ENCODE measurements around the gene VANGL1.
A peak's percentile ranks its signal among the peaks of the same experiment; 100 is the strongest.

Gene VANGL1

GRCh38 chr1:115669002-115669673, 27.4 kb downstream of the VANGL1 start:
- peak; percentile 92 for DNase-seq

GRCh38 chr1:115669886-115670285, 28.1 kb downstream of the VANGL1 start:
- peak; percentile 38 for DNase-seq

- DNase-seq: no peak
These were observed 28.9 kb downstream of the VANGL1 start for GRCh38 chr1:115670476-115671175.

GRCh38 chr1:115671176-115671934, 29.6 kb downstream of the VANGL1 start:
- DNase-seq: peak; percentile 23

- no peak for DNase-seq
These were observed 30.6 kb downstream of the VANGL1 start for GRCh38 chr1:115672224-115673009.

- no peak for DNase-seq
These were observed 34.9 kb downstream of the VANGL1 start for GRCh38 chr1:115676498-115677181.

- peak; percentile 29 for DNase-seq
These were observed 35.4 kb downstream of the VANGL1 start for GRCh38 chr1:115677182-115677555.

GRCh38 chr1:115677565-115677964, 35.8 kb downstream of the VANGL1 start:
- no peak for DNase-seq

GRCh38 chr1:115678141-115678540, 36.4 kb downstream of the VANGL1 start:
- DNase-seq: no peak

GRCh38 chr1:115679141-115679611, 37.4 kb downstream of the VANGL1 start:
- peak; percentile 62 for DNase-seq

- DNase-seq: no peak
These were observed 39.0 kb downstream of the VANGL1 start for GRCh38 chr1:115680730-115681111.

GRCh38 chr1:115682792-115683191, 41.0 kb downstream of the VANGL1 start:
- DNase-seq: no peak

GRCh38 chr1:115685029-115685705, 43.4 kb downstream of the VANGL1 start:
- DNase-seq: no peak

GRCh38 chr1:115687744-115688143, 46.0 kb downstream of the VANGL1 start:
- no peak for DNase-seq

GRCh38 chr1:115690972-115691371, 49.2 kb downstream of the VANGL1 start:
- no peak for DNase-seq

GRCh38 chr1:115692224-115692623, 50.5 kb downstream of the VANGL1 start:
- no peak for DNase-seq

GRCh38 chr1:115694805-115695204, 53.0 kb downstream of the VANGL1 start:
- no peak for DNase-seq

GRCh38 chr1:115697619-115698018, 55.8 kb downstream of the VANGL1 start:
- no peak for DNase-seq

- no peak for DNase-seq
These were observed 59.3 kb downstream of the VANGL1 start for GRCh38 chr1:115701090-115701489.

- DNase-seq: no peak
These were observed 61.2 kb downstream of the VANGL1 start for GRCh38 chr1:115702959-115703358.

Data from fibroblast of skin of abdomen (primary cell).